Vagina (tissue), 2 donors: ENCODE data around the gene TMEM132C.

Source experiments
- POLR2A ChIP-seq, 2 donors: fragments of 450-650 bp; IDR thresholded peaks; one replicate each; pipeline ENCODE4 v1.6.1; 2017; ENCODE audit warnings: antibody characterized with exemption in 2 of 2, mild to moderate bottlenecking in 2 of 2, moderate library complexity in 2 of 2
- POLR2AphosphoS5 ChIP-seq, 2 donors: sonication (generic); formaldehyde crosslinking; IDR thresholded peaks; one replicate each; pipeline ENCODE4 v1.9.0; 2017; ENCODE audit warnings: antibody characterized with exemption in 2 of 2, mild to moderate bottlenecking in 2 of 2, low read depth in 1 of 2; ENCODE audit not compliant: insufficient read depth in 1 of 2
- TF ChIP-seq, protein P1 (sequence below), 3 experiments: fragments of 450-650 bp in 2 of 3; fragments of 200-600 bp in 1 of 3; sonication (generic) in 1 of 3; IDR thresholded peaks; one replicate each; pipeline ENCODE4 v1.5.1; 2017 to 2019; ENCODE audit warnings: antibody characterized with exemption in 3 of 3, mild to moderate bottlenecking in 2 of 3, moderate library complexity in 2 of 3

GRCh38 chr12:128662101-128662500 is 395.1 kb downstream of the TMEM132C start:
- TF ChIP-seq, protein P1, sequence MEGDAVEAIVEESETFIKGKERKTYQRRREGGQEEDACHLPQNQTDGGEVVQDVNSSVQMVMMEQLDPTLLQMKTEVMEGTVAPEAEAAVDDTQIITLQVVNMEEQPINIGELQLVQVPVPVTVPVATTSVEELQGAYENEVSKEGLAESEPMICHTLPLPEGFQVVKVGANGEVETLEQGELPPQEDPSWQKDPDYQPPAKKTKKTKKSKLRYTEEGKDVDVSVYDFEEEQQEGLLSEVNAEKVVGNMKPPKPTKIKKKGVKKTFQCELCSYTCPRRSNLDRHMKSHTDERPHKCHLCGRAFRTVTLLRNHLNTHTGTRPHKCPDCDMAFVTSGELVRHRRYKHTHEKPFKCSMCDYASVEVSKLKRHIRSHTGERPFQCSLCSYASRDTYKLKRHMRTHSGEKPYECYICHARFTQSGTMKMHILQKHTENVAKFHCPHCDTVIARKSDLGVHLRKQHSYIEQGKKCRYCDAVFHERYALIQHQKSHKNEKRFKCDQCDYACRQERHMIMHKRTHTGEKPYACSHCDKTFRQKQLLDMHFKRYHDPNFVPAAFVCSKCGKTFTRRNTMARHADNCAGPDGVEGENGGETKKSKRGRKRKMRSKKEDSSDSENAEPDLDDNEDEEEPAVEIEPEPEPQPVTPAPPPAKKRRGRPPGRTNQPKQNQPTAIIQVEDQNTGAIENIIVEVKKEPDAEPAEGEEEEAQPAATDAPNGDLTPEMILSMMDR (IDR thresholded peaks at IDR 0.05) = no peak
- TF ChIP-seq POLR2A (IDR thresholded peaks at IDR 0.05) = no peak
- no peak for TF ChIP-seq POLR2AphosphoS5 (IDR thresholded peaks at IDR 0.05; ENCODE audit: insufficient read depth in 1 of 2, low read depth in 1 of 2)
